Lower lobe of right lung (tissue), 2 donors: Measurements from ENCODE around the gene DCAF4. TPM values are rescaled to one million over a fixed set of nuclear protein-coding genes. Genes with fewer than 3 reads are reported as not detected.

Experiments used
- ATAC-seq, 2 donors: fragments of 200-7000 bp; cut with Tn5 transposase; one replicate each; pipeline ENCODE4 v1.9.1; 2020 to 2022; ENCODE audit warnings: mild to moderate bottlenecking in 2 of 2, moderate library complexity in 2 of 2
- DNase-seq: peaks from one replicate; pipeline ENCODE4 v3.0.0-alpha.2; 2020
- H3K27ac ChIP-seq: fragments of 200-600 bp; one replicate; pipeline ENCODE4 v1.8.0; 2022
- H3K27me3 ChIP-seq: fragments of 200-600 bp; one replicate; pipeline ENCODE4 v1.8.0; 2022; ENCODE audit warnings: low read depth
- H3K36me3 ChIP-seq: fragments of 200-600 bp; one replicate; pipeline ENCODE4 v1.8.0; 2022; ENCODE audit warnings: mild to moderate bottlenecking
- H3K4me1 ChIP-seq: fragments of 200-600 bp; one replicate; pipeline ENCODE4 v1.8.0; 2022
- H3K4me3 ChIP-seq: fragments of 200-600 bp; one replicate; pipeline ENCODE4 v1.8.0; 2022; ENCODE audit warnings: mild to moderate bottlenecking
- H3K9me3 ChIP-seq: fragments of 200-600 bp; one replicate; pipeline ENCODE4 v1.8.0; 2022
- intact Hi-C: fragments of 100-400 bp; cut with DNase I; formaldehyde crosslinking; loops from one replicate; pipeline ENCODE4 v1.11.0; 2022
- total RNA-seq: library from RNA; stranded (reverse); fragmentation: NEBNext Ultra II Directional; extraction: Animal tissue kit (Norgen Biotek cat#: 25700); gene quantifications from one replicate; pipeline ENCODE4 v1.2.1, GENCODE V29; 2021
- TF ChIP-seq, protein P1 (sequence below): fragments of 200-600 bp; IDR thresholded peaks from one replicate; pipeline ENCODE4 v1.8.0; 2022; ENCODE audit warnings: antibody characterized with exemption, mild to moderate bottlenecking
- donor health status: DM: no; HTN: yes; CAD: no; lungs with severe emphysema.

Gene DCAF4
- total RNA-seq, 1 donor from 2014 or later = 19.5 TPM

DNA sequence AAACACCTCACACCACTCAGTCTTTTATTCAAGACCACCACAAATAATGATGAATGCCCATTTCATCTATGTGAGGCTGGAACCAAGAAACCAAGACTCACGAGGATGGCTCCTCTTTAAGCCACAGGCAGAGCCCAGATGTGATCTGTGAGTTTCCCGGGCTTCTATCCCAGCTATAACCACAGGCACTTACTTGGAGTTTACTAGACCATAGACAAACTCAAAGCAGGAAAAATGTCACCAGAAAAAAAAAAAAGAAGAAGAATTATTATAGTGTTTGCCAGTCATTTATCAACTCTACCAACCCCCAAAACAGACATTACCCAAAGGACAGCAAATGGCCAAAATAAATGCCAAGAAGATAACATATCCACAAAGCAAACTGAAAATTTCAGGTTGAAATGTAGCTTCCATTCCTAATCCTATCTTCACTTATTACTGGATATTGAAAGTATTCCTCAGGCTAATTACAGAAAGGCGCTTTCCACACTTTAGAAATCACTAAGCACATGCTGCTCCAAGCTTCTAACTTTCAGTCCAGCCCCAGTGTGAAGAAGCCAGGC is 56.0 kb downstream of the DCAF4 start:
- DNase-seq (no peak), ATAC-seq (no peak)
- TF ChIP-seq, protein P1, sequence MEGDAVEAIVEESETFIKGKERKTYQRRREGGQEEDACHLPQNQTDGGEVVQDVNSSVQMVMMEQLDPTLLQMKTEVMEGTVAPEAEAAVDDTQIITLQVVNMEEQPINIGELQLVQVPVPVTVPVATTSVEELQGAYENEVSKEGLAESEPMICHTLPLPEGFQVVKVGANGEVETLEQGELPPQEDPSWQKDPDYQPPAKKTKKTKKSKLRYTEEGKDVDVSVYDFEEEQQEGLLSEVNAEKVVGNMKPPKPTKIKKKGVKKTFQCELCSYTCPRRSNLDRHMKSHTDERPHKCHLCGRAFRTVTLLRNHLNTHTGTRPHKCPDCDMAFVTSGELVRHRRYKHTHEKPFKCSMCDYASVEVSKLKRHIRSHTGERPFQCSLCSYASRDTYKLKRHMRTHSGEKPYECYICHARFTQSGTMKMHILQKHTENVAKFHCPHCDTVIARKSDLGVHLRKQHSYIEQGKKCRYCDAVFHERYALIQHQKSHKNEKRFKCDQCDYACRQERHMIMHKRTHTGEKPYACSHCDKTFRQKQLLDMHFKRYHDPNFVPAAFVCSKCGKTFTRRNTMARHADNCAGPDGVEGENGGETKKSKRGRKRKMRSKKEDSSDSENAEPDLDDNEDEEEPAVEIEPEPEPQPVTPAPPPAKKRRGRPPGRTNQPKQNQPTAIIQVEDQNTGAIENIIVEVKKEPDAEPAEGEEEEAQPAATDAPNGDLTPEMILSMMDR = no peak
- intact Hi-C loops = no loop called here
- Histone ChIP-seq H3K36me3 (peaks cover 92% of the 10 kb centered on the region), H3K9me3 (no peaks in the 10 kb centered on the region), H3K27ac (no peak overlapping the region), H3K27me3 (no peaks in the 10 kb centered on the region), H3K4me1 (no peaks in the 10 kb centered on the region), H3K4me3 (no peak overlapping the region)

GRCh38 chr14:72986214-72986613 is 60.0 kb downstream of the DCAF4 start:
- intact Hi-C loops = no loop called here
- H3K36me3 ChIP-seq = peaks cover 69% of the 10 kb centered on the region
- no peak overlapping the region for H3K27ac ChIP-seq
- no peaks in the 10 kb centered on the region for H3K27me3 ChIP-seq
- no peaks in the 10 kb centered on the region for H3K4me1 ChIP-seq
- no peaks in the 10 kb centered on the region for H3K9me3 ChIP-seq
- TF ChIP-seq, protein P1 = no peak
- ATAC-seq (no peak), DNase-seq (no peak)
- H3K4me3 ChIP-seq = no peak overlapping the region

- Histone ChIP-seq H3K4me3 (no peak overlapping the region), H3K27ac (no peak overlapping the region), H3K9me3 (no peaks in the 10 kb centered on the region), H3K4me1 (no peaks in the 10 kb centered on the region), H3K36me3 (peaks cover 69% of the 10 kb centered on the region), H3K27me3 (no peaks in the 10 kb centered on the region)
- no peak for DNase-seq
- TF ChIP-seq, protein P1 = no peak
- ATAC-seq = no peak
- intact Hi-C loops = no loop called here
These were observed 60.6 kb downstream of the DCAF4 start for GRCh38 chr14:72986857-72987256.

DNA sequence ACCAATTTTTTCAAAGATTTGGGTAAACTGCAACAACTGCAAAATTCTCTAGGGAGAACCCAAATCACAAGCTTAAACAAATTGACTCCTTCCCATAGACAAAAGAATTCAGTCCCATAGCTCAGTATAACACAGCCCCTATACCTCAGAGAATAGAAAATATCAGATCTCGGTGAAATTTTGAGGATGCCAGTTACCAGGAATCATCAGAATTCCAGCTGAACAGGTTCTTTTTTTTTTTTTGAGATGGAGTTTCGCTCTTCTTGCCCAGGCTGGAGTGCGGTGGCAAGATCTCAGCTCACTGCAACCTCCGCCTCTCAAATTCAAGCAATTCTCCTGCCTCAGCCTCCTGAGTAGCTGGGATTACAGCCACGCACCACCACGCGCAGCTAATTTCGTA is 63.9 kb downstream of the DCAF4 start:
- peaks cover 67% of the 10 kb centered on the region for H3K36me3 ChIP-seq
- intact Hi-C loops = no loop called here
- no peaks in the 10 kb centered on the region for H3K9me3 ChIP-seq
- H3K27ac ChIP-seq = no peak overlapping the region
- no peak overlapping the region for H3K4me3 ChIP-seq
- ATAC-seq (no peak), DNase-seq (no peak)
- TF ChIP-seq, protein P1 = no peak
- no peaks in the 10 kb centered on the region for H3K4me1 ChIP-seq
- no peaks in the 10 kb centered on the region for H3K27me3 ChIP-seq

DNA sequence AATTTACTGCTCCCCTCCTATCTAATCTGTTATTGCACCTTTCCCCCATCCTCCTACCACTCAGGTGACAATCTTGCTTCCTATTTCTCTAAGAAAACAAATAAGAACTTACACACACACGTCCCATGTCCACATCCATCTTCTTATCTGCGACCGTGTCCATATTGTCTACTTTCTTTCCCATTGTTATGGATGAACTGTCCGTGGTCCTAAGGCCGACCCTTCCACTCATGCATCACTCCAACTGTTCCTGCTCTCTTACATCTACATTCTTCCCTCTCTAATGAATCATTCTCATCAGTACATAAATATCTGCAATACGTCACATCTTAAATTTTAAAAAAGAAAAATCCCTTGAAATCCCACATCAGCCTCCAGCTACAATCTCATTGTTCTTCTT is 70.7 kb downstream of the DCAF4 start:
- intact Hi-C loops = no loop called here
- Histone ChIP-seq H3K9me3 (no peaks in the 10 kb centered on the region), H3K4me1 (no peaks in the 10 kb centered on the region), H3K27ac (no peak overlapping the region), H3K4me3 (no peak overlapping the region), H3K36me3 (peaks cover 70% of the 10 kb centered on the region), H3K27me3 (no peaks in the 10 kb centered on the region)
- TF ChIP-seq, protein P1 = no peak
- ATAC-seq (no peak), DNase-seq (no peak)
